SK-N-SH (cell line): Measurements from ENCODE around the gene PIP4K2A. TPM values are rescaled to one million over a fixed set of nuclear protein-coding genes. Genes with fewer than 3 reads are reported as not detected.

Experiments
- CTCF ChIA-PET: fragments of 300-600, 350-600 bp; formaldehyde crosslinking; extraction: SDS; loops from one replicate; lab custom pipeline; 2021; lab: Yijun Ruan, JAX
- POLR2A ChIA-PET: fragments of 350-600 bp; sonication (Branson Sonifier 250); formaldehyde crosslinking; extraction: SDS; loops from one replicate; lab custom pipeline; 2020; ENCODE audit warnings: antibody characterized with exemption, inconsistent platforms; lab: Yijun Ruan, JAX
- DNase-seq: peaks from one replicate; pipeline ENCODE4 v3.0.0; 2012
- H2AFZ ChIP-seq: fragments of 200-600 bp; sonication (generic); 2 replicates; pipeline ENCODE4 v1.8.1; 2016; ENCODE audit warnings: antibody characterized with exemption, mild to moderate bottlenecking, low read depth
- H3F3A ChIP-seq: fragments of 200-600 bp; sonication (generic); replicated peaks from 2 replicates; pipeline ENCODE3; 2016; ENCODE audit warnings: antibody characterized with exemption, mild to moderate bottlenecking; ENCODE audit not compliant: insufficient read depth
- H3K27ac ChIP-seq, 2 experiments: fragments of 200-500 bp in 1 of 2; fragments of 200-600 bp in 1 of 2; sonication (Bioruptor generic) in 1 of 2; sonication (generic), shearing (Covaris generic) in 1 of 2; 2 replicates each; pipeline versions ENCODE4 v1.5.1 to v1.6.1; 2014 to 2016; ENCODE audit warnings: low read depth in 2 of 2, inconsistent platforms in 1 of 2, low read length in 1 of 2, mild to moderate bottlenecking in 1 of 2, mixed read lengths in 1 of 2
- H3K27me3 ChIP-seq: fragments of 200-600 bp; sonication (generic), shearing (Covaris generic); 2 replicates; pipeline ENCODE4 v1.6.1; 2016; ENCODE audit warnings: mixed run types; ENCODE audit not compliant: insufficient read depth
- H3K36me3 ChIP-seq, 2 experiments: fragments of 200-500 bp in 1 of 2; fragments of 200-600 bp in 1 of 2; sonication (Bioruptor generic) in 1 of 2; sonication (generic) in 1 of 2; replicated peaks in 1 of 2; 2 replicates each; pipeline versions ENCODE3 to v1.5.1; 2014 to 2016; ENCODE audit warnings: low read length in 1 of 2, mild to moderate bottlenecking in 1 of 2; ENCODE audit not compliant: insufficient read depth in 2 of 2, control insufficient read depth in 1 of 2
- H3K4me1 ChIP-seq, 2 experiments: fragments of 200-500 bp in 1 of 2; fragments of 200-600 bp in 1 of 2; sonication (Bioruptor generic) in 1 of 2; sonication (generic), shearing (Covaris generic) in 1 of 2; 2 replicates each; pipeline versions ENCODE4 v1.5.1 to v1.6.1; 2014 to 2016; ENCODE audit warnings: low read depth in 1 of 2, low read length in 1 of 2, mixed run types in 1 of 2; ENCODE audit not compliant: insufficient read depth in 2 of 2, control insufficient read depth in 1 of 2
- H3K4me2 ChIP-seq: fragments of 200-600 bp; sonication (generic), shearing (Covaris generic); 2 replicates; pipeline ENCODE4 v1.6.1; 2017; ENCODE audit warnings: mixed run types
- H3K4me3 ChIP-seq, 2 experiments: fragments of 200-500 bp in 1 of 2; fragments of 200-600 bp in 1 of 2; sonication (Bioruptor generic) in 1 of 2; sonication (generic), shearing (Covaris generic) in 1 of 2; 2 replicates each; pipeline versions ENCODE4 v1.5.1 to v1.8.1; 2014 to 2016; ENCODE audit warnings: low read depth in 2 of 2, inconsistent platforms in 1 of 2, low read length in 1 of 2, mild to moderate bottlenecking in 1 of 2, mixed read lengths in 1 of 2, moderate library complexity in 1 of 2
- H3K79me2 ChIP-seq: fragments of 200-600 bp; sonication (generic); 2 replicates; pipeline ENCODE4 v1.8.1; 2017; ENCODE audit warnings: mild to moderate bottlenecking; ENCODE audit not compliant: insufficient read depth
- H3K9ac ChIP-seq: fragments of 200-600 bp; sonication (generic); 2 replicates; pipeline ENCODE4 v1.6.1; 2017; ENCODE audit warnings: mixed run types
- H3K9me2 ChIP-seq: fragments of 200-600 bp; sonication (generic); 2 replicates; pipeline ENCODE4 v1.6.1; 2017; ENCODE audit warnings: mixed run types
- H3K9me3 ChIP-seq: fragments of 200-600 bp; sonication (generic); 2 replicates; pipeline ENCODE4 v1.6.1; 2017; ENCODE audit warnings: mixed run types, mild to moderate bottlenecking, moderate library complexity
- H4K20me1 ChIP-seq: fragments of 200-600 bp; sonication (generic); 2 replicates; pipeline ENCODE4 v1.6.1; 2017; ENCODE audit warnings: mild to moderate bottlenecking, mixed run types; ENCODE audit not compliant: insufficient read depth
- FOXJ3 ChIP-seq: sonication (generic); formaldehyde crosslinking; IDR thresholded peaks from 2 replicates; pipeline ENCODE4 v1.5.1; 2020; ENCODE audit warnings: mild to moderate bottlenecking, missing genetic modification reagents
- FOXM1 ChIP-seq: IDR thresholded peaks from 2 replicates; pipeline ENCODE4 v1.4.0; 2012; ENCODE audit warnings: low read depth, mild to moderate bottlenecking
- GATA2 ChIP-seq: sonication (generic); formaldehyde crosslinking; IDR thresholded peaks from 2 replicates; pipeline ENCODE4 v1.5.0; 2020; ENCODE audit warnings: mild to moderate bottlenecking, missing genetic modification reagents
- JUND ChIP-seq: IDR thresholded peaks from 2 replicates; pipeline ENCODE4 v1.4.0; 2012
- MAX ChIP-seq: IDR thresholded peaks from 2 replicates; pipeline ENCODE4 v1.4.0; 2012; ENCODE audit warnings: low read depth
- NFIC ChIP-seq: IDR thresholded peaks from 2 replicates; pipeline ENCODE4 v1.4.0; 2012; ENCODE audit warnings: borderline replicate concordance
- NRF1 ChIP-seq: IDR thresholded peaks from 2 replicates; pipeline ENCODE4 v1.6.1; 2012; ENCODE audit warnings: low read depth, mild to moderate bottlenecking, low read length
- POLR2AphosphoS5 ChIP-seq: IDR thresholded peaks from 2 replicates; pipeline ENCODE4 v1.6.1; 2012; ENCODE audit warnings: low read depth, low read length
- RCOR1 ChIP-seq: fragments of 150-350 bp; IDR thresholded peaks from 2 replicates; pipeline ENCODE4 v1.6.1; 2017; ENCODE audit warnings: antibody characterized with exemption, low read length
- RXRA ChIP-seq: IDR thresholded peaks from 2 replicates; pipeline ENCODE4 v1.4.0; 2012; ENCODE audit warnings: low read depth, mild to moderate bottlenecking, borderline replicate concordance
- TAF1 ChIP-seq: IDR thresholded peaks from 2 replicates; pipeline ENCODE4 v1.6.1; 2012; ENCODE audit warnings: low read depth, mild to moderate bottlenecking, low read length, moderate library complexity, borderline replicate concordance
- TEAD4 ChIP-seq: IDR thresholded peaks from 2 replicates; pipeline ENCODE4 v1.4.0; 2012; ENCODE audit warnings: mild to moderate bottlenecking, borderline replicate concordance; ENCODE audit not compliant: insufficient read depth
- USF2 ChIP-seq: fragments of 150-350 bp; IDR thresholded peaks from 2 replicates; pipeline ENCODE4 v1.6.1; 2017; ENCODE audit warnings: antibody characterized with exemption, low read length, low read depth, borderline replicate concordance
- ZBTB33 ChIP-seq: IDR thresholded peaks from 2 replicates; pipeline ENCODE4 v1.4.0; 2012; ENCODE audit warnings: low read depth, borderline replicate concordance
- WGBS: methylation state at CpG from one replicate; pipeline ENCODE4 v1.1.6; 2017; ENCODE audit warnings: low lambda C conversion rate; 5-methylcytosine and 5-hydroxymethylcytosine counted together
- polyA plus RNA-seq, 3 experiments: library from polyadenylated mRNA; depleted of rRNA; stranded (reverse); fragments of >200 nt; gene quantifications; 2 replicates each; pipeline ENCODE4 v1.2.3, GENCODE V29; 2012

Gene PIP4K2A
- polyA plus RNA-seq, 1 of the 3 experiments (the other 2 are of a cell fraction) = 10.8 TPM

GRCh38 chr10:22658745-22659410 lies 55.5 kb downstream of the PIP4K2A start:
- no peak for DNase-seq
- H3K27ac ChIP-seq = no peak overlapping the region

More at GRCh38 chr10:22658745-22659410, 55.5 kb downstream of the PIP4K2A start:
- Histone ChIP-seq H3K9me3 (no peaks in the 10 kb centered on the region), H3K4me2 (no peak overlapping the region), H3K4me3 (no peak overlapping the region), H3K9ac (no peak overlapping the region), H3K36me3 (no peaks in the 10 kb centered on the region), H3K27me3 (no peaks in the 10 kb centered on the region), H2AFZ (no peak overlapping the region), H3F3A (no peaks in the 10 kb centered on the region), H3K4me1 (peaks cover 3 to 22% of the 10 kb centered on the region in 2 experiments; a peak in 2 of 4 replicates), H4K20me1 (peaks cover 14% of the 10 kb centered on the region; the same call in 1 of the 2 replicates), H3K9me2 (no peaks in the 10 kb centered on the region), H3K79me2 (peaks cover 41% of the 10 kb centered on the region)
- ChIA-PET POLR2A (no interaction called here), CTCF (no interaction called here)
- no peak for TF ChIP-seq RXRA
- TF ChIP-seq NRF1 = no peak
- no peak for TF ChIP-seq MAX
- TF ChIP-seq TAF1 = no peak
- no peak for TF ChIP-seq ZBTB33
- no peak for TF ChIP-seq POLR2AphosphoS5
- TF ChIP-seq GATA2 (CRISPR knock-in tag) = no peak
- no peak for TF ChIP-seq RCOR1
- TF ChIP-seq NFIC = no peak
- TF ChIP-seq FOXJ3 (CRISPR knock-in tag) = no peak
- TF ChIP-seq JUND = no peak
- TF ChIP-seq FOXM1 = no peak
- TF ChIP-seq TEAD4 = no peak
- no peak for TF ChIP-seq USF2
- WGBS = 90% methylated on average over 7 of the region's 7 CpGs
